ENCODE results near the gene MGLL.
A peak's percentile ranks its signal among the peaks of the same experiment; 100 is the strongest.

The MGLL gene

DNA sequence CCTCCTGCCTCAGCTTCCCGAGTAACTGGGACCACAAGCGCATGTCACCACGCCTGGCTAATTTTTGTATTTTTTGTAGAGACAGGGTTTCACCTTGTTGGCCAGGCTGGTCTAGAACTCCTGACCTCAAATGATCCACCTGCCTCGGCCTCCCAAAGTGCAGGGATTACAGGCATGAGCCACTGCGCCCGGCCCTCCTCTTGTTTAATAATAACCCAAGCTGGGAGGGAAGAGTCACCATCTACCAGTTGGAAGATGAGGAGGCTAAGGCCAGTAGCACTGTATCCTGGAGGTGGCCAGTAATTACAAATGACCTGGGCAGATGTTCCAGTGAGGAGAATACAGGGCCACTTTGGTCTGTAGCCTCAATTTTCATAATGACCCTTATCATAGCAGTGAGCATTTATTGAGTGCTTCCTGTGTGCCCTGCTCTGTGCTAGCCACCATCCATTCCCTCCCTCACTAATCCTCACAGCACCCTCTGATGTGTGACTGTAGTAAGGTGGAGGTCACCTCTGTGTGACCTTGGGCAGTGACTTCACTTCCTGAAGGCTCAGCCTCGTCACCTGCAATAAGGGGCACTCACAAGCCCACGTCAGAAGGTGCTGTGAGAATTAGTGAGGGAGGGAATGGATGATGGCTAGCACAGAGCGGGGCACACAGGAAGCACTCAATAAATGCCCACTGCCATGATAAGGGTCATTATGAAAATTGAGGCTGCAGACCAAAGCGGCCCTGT lies 85.3 kb downstream of the MGLL start:
- DNase-seq = no peak

DNA sequence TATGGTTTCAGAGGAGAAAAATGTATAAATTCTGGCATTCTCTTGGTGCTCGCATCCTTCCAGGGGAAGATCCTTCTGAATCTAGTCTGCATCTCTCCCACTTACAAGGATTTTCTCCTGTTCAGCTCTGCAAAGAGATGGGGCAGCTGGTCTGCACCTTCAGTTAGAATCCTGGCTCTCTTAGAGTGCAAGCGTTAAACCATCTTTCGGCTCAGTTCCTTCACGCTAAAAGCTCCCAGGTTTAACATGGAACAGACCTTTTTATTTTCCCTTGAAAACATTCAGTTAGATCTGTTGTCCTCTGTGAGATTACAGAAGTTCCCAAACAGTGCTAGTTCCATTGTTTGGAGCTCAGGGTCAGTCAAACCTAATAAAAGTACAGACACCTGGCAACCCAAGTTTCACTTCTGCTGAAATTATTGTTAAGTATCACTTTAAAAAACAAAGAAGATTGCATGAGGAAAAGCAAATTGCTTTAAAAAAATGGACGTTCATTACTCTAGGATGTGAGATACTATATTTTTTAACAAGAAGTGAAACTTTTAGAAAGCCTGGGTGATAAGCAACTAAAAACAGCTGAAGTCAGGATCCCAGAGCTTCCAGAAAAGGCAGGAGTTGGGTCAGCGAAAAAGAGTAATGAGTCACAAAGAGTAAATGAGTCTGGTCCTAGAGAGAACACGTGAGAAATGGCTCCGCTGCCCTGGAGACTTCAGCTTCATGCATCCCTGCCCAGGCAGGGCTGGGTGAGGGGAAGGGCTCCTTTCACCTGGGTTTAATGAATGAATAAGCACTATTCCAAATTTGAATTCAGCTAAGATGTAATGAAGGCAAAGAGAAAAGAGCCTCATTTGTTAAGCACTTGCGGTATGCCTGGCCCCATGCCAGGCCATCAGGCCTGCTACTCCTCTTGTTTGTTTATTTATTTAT lies 86.3 kb downstream of the MGLL start:
- DNase-seq = no peak

DNA sequence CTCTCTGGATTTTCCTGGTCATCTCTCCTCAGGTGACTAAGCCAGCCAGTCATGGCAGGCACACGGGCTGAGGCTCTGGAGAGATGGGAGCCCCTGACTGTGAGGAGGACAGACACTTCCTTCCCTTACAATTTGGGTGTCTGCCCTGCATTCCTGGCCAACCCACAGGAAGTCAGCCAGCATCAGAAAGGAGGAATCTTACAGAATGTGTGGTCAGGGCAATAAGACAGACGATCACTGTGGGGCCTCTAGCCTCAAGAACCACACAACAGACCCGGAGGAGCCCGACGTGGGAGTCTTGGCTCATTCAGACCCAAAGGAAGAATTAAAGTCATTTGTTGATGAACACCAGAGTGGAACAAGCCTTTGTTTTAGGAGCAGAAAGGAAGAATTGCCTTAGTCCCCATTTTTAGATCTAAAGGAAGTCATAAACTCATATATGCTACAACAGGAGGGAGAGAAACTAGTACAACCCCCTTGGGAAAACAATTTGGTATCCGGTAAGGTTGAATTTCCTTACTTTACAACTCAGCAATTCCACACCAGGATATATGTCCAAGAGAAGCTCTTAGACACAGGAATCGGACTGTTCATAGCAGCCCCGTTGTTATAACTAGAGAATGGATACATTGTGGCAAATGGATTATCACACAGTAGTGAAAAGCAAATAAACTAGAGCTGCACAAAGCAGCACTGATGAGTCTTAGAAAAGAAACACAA lies 87.4 kb downstream of the MGLL start:
- no peak for DNase-seq

DNA sequence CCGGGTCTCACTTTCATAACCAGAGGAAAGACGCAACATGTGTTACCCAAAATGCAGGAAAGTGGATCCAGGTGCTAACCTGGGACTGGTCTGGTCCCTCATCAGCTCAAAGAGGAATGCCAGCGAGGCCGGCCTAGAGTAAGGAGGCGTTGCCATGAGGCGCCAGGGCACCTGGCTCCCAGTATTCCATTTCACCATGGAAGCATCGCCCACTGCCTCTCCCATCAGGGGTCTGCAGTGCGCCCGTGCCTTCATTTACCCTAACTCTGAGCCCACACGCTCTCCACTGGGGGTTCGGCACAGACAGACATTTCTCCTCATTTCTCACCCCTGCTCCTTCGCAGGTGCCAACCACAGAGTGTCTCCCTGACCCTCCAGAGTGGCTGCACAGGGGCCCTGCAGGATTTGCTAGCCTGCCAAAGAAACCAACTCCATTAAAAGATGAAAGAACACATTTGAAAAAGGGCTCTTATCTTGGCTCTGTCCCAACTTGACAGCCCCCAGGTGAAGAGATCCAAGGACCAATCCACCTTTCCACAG lies 88.1 kb downstream of the MGLL start:
- no peak for DNase-seq

DNA sequence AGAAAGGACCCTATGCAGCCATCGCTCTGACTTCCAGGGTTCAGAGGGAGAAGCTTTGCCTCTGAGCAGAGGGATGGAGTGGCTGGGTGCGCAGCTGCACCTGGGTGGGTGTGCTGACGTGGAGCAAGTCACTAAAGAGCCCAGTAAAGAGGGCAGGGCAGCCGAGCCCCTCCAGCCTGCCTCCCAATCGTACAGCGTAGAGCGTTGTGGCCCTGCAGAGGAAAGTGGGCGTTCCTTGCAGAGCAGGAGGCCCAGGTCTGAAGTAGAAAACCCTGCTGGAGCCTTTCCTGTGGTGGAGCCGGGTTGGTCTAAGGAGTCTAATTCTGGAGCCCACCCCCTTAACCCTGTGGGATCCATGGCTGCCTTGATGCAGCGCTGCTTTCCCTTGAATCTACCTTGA lies 88.5 kb downstream of the MGLL start:
- no peak for DNase-seq

DNA sequence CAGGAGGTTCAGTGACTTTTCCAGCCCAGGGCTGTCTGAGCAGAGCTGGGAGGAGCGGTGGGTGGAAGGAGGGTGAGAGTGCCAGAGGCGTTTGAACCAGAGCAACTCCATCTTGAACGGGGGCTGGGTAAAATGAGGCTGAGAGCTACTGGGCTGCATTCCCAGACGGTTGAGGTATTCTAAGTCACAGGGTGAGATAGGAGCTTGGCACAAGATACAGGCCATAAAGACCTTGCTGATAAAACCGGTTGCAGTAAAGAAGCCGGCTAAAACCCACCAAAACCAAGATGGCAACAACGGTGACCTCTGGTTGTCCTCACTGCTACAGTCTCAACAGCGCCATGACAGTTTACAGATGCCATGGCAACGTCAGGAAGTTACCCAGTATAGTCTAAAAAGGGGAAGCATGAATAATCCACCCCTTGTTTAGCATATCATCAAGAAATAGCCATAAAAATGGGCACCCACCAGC lies 89.4 kb downstream of the MGLL start:
- DNase-seq = no peak

DNA sequence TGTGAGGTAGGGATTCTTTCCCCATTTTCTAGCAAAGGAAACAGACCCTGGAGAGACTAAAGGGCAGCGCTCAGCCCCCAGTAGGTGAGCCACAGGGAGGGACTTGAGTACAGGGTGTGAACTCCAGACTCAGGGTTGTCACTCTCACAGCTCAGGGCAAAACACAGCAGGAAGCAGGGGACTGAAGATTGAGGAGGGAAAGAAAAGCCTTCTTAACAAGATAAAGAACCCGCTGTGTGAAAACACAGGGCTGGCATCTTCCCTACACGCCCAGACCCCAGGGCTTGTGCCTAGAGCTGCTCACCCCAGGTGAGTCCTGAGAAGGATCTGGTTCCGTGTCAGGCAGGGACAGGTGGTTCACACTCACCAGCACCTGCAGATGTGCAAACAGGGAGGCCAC lies 90.0 kb downstream of the MGLL start:
- DNase-seq = no peak

DNA sequence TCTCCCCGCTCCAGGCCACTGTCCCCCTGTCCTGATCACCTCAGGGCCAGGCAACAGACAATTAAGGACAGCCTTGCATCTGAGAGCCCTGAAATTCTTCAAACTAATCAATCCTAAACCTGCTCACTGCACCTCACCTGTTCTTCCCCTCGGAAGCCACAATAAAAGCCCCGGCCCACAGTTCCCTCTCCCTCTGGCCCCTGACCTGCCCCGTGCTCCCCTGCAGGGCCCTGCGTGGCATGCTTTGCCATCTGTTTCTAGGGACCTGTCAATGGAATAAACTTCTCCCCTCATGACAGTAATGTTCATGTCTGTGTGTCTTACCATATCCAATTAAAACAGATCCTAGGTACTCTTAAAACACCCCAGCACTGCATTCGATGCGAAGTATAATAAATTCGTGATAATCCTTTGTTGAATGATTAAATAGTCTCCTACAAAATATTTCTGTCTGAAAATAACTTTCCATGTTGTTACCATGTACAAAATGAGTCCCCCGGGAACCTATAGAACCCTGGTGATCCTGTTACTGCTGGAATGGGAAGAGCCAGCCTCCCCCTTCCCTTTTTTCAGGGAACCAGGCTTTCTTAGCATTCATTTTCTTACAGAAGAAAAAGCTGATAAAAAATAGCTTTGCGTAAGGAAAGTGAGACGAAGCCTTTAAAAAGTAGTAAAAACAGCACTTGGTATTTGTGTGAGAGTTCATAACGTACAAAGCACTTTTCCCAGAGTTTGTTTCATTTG lies 90.6 kb downstream of the MGLL start:
- DNase-seq = no peak

DNA sequence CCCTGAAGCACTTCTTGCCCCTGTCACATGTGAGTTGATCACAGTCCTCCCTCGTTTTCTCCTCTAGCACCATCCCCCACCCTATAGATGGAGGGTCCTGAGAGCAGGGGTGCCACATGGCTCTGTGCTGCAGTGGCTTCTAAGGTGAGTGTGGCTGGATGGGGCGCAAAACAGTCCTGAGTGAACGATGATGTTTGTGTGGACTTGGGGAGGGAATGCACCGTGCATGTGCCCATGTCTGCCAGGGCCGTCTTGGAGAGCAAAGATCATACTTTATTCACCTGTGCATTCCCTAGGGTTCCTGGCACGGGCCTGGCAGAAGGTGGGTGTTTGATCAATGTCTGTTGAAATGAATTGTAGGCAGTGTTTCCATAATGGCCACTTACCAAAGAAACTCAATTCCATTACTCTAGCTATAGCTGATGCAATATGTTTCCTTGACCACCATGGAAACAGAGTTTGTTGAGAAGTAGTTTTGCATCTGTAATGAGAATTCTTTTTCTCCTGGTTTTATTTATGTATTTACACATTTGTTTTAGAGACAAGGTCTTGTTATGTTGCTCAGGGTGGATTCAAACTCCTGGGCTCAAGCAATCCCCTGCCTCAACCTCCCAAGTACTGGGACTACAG lies 91.5 kb downstream of the MGLL start:
- DNase-seq = no peak

DNA sequence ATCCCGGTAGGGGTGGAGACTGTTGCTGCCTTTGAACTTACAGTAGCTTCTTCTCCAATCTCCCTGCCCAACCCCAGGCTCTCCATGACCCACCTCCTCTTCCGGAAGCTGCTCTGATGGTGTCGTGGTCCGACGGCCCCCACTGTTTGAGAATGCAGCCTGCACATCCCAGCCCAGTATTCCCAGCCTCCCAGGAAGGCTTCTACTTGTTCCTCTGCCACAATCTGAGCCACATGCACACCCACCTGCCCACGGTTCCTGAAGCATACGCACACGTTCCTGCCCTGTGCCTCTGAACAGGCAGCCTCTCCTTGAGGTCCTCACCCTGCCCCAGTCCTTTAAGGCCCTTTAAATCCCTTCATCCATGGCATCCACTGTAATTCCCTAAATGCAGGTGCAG lies 92.1 kb downstream of the MGLL start:
- no peak for DNase-seq

DNA sequence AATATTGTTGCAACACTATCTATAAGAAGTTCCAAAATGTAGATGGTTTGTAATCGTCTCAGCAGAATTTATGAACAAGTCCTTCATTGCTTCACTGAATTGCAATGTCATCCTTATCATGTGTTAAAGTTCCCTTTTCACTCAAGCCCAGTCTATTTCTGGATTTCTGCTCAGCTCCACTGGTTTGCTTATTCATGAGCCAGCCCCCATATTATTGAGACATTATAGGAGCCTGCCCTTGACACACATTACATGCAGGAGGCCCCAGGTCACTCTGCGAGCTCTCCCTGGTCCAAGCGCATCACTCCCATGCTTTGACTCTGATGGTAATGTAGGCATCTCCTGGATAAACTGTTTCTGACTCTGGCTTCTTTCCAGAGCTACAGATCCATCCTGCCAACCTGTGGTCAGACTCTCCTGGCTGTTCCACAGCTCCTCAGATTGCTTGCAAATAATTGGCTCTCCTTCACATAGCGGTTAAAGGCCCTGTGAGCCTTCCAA lies 92.7 kb downstream of the MGLL start:
- DNase-seq = peak; percentile 2

DNA sequence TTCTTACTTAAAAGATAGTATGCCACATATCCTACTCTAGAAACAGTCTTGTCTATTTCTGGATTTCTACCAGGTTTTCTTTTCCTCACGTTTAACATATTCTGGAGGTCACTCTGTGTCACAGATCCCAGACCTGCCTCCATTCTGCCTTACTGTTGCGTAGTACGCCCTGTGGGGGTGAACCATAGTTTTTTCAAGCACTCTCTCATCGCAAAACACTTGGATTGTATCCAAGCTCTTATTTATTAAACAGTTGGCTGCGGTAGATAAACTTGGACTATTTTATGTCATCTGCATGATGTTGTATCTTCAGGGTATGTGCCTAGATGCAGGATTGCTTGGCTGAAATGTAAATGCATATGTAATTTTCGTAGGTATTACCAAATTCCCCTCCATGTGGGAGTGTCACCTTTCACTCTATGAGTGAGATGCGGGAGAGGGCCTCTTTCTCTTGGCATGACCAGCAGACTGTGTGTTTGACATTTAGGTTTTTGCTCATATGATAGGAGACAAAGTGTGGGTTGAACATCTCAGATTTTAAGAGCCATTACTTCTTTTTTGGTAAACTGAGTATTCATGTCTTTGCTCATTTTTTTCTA lies 93.8 kb downstream of the MGLL start:
- DNase-seq = no peak

DNA sequence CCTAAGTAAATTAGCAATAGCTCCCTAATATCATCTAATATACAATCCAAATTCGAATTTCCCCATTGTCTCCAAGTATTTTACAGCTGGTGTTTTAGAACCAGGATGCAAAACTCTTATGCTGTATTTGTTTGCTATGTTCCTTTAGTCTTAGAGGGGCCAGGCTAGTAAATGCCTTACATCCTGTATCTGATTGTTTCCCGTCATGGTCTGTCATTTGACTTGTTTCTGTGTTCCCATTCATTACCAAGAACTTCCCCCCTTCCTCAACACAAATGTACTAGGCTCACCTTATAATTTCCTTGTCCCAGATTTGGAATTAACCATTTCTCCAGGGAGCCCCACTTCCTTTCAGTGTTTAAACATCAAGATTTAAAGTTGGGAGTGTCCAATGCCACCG lies 95.4 kb downstream of the MGLL start:
- DNase-seq = no peak

DNA sequence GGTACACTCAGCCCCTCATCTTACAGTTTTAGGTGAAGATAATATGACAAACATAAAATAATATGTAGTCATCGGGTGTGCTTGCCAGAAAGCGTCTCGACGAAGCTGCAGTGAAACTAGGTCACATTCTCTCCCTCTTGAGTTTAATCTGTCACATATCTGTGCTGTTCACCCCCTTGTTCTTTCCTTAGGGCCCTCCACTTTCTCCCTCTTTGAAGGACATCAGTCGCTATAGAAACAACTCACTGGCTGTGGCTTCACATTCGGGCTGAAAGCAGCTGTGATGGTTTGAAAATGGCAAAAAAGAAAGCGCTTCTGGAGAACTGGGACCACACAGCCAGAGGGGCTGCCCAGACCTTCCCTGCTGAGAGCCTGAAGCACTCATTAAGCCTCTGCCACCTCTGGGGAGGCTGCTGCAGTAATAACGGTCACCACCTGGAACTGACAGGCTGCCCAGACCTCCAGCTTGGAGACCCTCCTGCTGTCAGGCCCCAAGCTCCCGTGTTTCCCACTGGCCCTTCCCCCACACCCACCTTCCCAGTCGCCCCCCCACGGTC lies 99.2 kb downstream of the MGLL start:
- DNase-seq = no peak

DNA sequence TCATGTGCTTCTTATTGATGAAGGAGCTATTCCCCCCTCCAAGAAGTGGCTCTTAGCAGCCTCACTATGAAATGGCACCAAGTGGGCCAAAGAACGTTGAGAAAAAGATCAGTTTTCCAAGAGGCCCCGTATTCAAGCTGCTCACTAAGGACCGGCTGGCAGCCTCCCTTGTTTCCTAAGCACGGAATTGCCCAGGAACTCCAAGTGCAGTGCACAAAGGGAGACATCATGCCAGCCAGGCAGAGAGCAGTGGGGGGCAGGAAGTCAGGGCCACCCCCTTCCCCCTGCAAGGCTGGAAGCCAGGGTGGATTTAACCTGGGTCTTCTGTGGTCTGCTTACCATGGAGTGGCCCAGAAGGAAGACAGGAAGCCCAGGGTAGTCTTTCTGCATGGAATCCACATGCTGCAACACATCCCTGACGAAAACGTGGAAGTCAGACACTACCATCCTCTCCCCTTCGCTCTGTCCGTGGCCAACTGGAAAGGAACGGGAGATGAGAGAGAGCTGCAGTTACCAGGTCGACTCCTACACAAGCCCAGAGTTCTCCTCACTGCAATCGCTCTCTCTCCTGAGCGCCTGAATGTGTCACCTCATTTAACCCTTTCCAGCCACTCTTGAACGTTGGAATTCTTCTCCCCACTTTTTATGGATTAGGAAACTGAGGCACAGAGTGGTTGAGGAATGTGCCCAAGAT lies 100.1 kb downstream of the MGLL start:
- no peak for DNase-seq

DNA sequence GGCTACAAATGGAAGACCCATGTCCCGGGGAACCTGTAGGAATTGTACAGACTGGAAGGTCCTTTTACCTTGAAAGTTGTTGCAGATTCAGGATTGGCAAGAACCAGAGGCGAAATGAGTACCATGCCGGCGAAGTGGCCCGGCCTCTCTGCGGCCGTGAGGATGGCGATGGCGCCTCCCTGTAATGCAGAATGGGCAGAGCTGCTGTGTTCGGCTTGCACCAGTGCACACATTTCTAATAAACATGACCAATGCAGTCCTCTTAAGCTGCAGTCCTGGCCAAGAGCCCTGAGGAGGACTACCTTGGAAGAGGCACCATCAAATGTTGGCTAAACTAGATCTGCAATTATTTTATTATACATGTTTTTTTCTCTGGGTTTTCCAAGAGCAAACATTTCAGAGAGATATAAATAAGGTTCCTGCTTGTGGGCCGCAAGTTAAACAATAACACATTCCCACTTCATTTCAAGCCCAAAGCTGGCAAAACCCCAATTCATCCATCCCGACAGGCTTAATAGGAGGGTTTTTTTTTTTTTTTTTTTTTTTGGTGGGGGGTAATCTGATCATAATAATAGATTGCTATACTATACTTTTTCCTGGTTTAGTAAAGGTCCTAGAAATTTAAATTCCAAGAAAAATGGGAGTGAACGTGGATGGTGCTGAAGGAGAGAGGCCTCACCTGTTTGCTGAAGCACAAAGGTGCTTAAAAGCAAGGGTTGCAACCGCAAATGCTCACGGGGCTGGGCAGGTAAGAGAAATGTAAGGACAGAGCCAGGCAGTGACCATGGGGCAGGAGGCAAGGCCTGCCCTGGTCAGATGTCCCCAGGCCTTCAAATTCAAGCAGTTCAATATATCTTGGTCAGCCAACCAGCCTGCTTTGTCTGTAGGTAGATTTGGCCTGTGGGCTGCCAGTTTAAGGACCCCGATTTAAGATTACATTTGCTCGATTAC lies 101.1 kb downstream of the MGLL start:
- no peak for DNase-seq

DNA sequence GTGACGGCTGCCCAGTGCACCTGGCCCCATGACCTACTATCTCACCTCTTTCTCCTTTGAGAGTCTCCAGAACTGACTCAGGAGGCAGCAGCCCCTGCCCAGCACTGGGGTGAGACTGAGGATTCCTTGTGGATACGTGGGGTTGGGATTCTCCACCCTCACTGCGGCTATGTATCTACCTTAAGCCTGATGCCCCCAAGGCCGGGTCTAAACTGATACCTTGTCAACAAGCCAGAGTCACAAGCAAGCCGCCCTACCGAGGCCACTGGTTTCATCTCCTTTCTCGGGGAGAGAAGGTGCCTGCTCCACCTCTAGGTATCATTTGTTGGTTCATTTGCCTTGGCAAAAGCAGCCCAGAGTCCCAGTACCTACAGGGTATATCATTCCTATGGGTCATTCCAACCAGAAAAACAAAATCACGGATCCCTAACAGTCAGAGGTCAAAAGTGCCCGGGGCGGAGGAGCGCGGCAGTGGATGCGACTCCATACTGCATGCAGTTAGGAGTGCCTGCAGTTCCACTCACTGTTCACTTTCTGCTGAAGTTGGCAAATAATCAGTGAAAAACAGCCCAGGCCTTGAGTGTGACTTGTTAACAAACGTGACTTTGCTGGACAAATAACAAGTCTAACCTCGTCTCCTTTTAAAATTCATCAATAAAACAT lies 102.0 kb downstream of the MGLL start:
- DNase-seq = no peak

DNA sequence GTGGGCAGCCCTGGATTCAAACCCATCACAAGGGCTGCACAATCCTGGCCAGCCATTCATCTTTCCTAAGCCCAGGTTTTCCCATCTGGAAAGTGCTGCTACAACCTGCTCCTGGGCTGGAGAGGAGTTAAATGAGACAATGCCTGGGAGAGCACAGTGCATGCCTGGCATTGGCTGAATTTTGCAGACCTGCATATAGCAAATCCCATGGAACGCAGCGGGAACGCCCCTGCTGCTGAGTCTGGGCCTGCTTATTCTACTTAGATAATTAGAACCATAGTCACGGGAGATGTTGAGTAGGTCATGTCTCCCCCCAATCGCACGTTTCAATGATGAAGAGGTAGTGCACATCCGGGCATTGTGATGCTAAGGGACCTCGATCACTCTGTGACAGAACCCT lies 102.9 kb downstream of the MGLL start:
- DNase-seq = no peak

DNA sequence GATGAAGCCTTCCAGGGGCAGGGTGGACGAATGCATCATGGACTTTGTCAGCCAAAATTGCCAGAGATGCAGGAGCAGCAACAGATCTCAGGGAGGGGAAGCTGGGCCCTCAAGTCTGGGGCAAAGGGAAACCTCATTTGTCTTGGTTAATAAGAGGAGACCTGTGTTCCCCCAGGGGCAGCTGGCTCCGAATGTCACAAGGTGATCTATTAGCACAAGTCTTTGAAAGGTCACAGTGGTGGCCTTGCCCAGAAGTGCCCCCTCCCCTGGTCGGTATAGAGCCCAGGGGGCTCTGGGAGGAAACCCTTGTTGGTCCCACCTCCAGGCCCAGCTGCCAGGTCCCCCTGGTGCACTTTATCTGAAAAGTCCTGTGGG lies 103.4 kb downstream of the MGLL start:
- no peak for DNase-seq

Data from CD4-positive, alpha-beta T cell treated with Interleukin-17A for 1 hour (primary cell).